Endothelial cell of umbilical vein (primary cell): Measurements from ENCODE around the gene LSM14A. TPM values are rescaled to one million over a fixed set of nuclear protein-coding genes. Genes with fewer than 3 reads are reported as not detected.

ENCODE experiments used
- BruUV-seq: library from RNA; stranded (reverse); fragments of 400-500 nt; replicated peaks from 2 replicates; lab custom pipeline; 2021; lab: Mats Ljungman, UMichigan
- CTCF ChIA-PET: fragments of 300-600, 350-600 bp; sonication (Branson Sonifier 250); formaldehyde crosslinking; loops from one replicate; lab custom pipeline; 2021; ENCODE audit warnings: antibody characterized with exemption, inconsistent platforms; lab: Charles Lee
- POLR2A ChIA-PET: fragments of 300-600, 350-600 bp; sonication (Branson Sonifier 250); formaldehyde crosslinking; loops from one replicate; lab custom pipeline; 2021; ENCODE audit warnings: antibody characterized with exemption, inconsistent platforms; lab: Charles Lee
- DNase-seq: peaks from one replicate; pipeline ENCODE4 v3.0.0-alpha.2; 2011; ENCODE audit warnings: low read depth, low spot score
- FAIRE-seq: peaks from 2 replicates; lab custom pipeline; 2011; peaks lifted over from hg19 to GRCh38; lab: Jason Lieb, UNC
- H2AFZ ChIP-seq: 2 replicates; pipeline ENCODE4 v1.6.0; 2012; ENCODE audit warnings: low read depth, low read length, control low read depth, inconsistent platforms
- H3K27ac ChIP-seq: 2 replicates; pipeline ENCODE4 v1.5.1; 2011; ENCODE audit warnings: low read depth, mild to moderate bottlenecking, control low read depth, low read length, moderate library complexity; ENCODE audit not compliant: insufficient read depth
- H3K27me3 ChIP-seq, 2 experiments: 2 replicates each; pipeline versions ENCODE4 v1.6.0 to v1.6.1; 2011; ENCODE audit warnings: low read length in 2 of 2, mixed read lengths in 1 of 2; ENCODE audit not compliant: control insufficient read depth in 2 of 2, insufficient read depth in 2 of 2
- H3K36me3 ChIP-seq, 2 experiments: 2 replicates in 1 of 2; 3 replicates in 1 of 2; pipeline ENCODE4 v1.5.1; 2011; ENCODE audit warnings: low read length in 2 of 2, mild to moderate bottlenecking in 1 of 2, moderate library complexity in 1 of 2; ENCODE audit not compliant: control insufficient read depth in 2 of 2, insufficient read depth in 2 of 2; ENCODE audit errors: extremely low read depth in 1 of 2
- H3K4me1 ChIP-seq: 3 replicates; pipeline ENCODE4 v1.5.1; 2011; ENCODE audit warnings: mild to moderate bottlenecking, low read length; ENCODE audit not compliant: control insufficient read depth, insufficient read depth; ENCODE audit errors: extremely low read depth
- H3K4me2 ChIP-seq: 2 replicates; pipeline ENCODE4 v1.6.1; 2011; ENCODE audit warnings: low read length, control low read depth, mixed read lengths; ENCODE audit not compliant: insufficient read depth
- H3K4me3 ChIP-seq, 3 experiments: fragments of 200-600 bp in 1 of 3; sonication (generic), shearing (Covaris generic) in 1 of 3; replicated peaks in 1 of 3; 2 replicates each; pipeline ENCODE4 v1.5.1; 2011 to 2016; ENCODE audit warnings: control low read depth in 3 of 3, low read length in 3 of 3, mild to moderate bottlenecking in 2 of 3, inconsistent platforms in 1 of 3, low read depth in 1 of 3, moderate library complexity in 1 of 3; ENCODE audit not compliant: insufficient read depth in 1 of 3
- H3K79me2 ChIP-seq: 2 replicates; pipeline ENCODE4 v1.6.0; 2012; ENCODE audit warnings: low read length, inconsistent platforms; ENCODE audit not compliant: control insufficient read depth, insufficient read depth
- H3K9ac ChIP-seq: replicated peaks from 2 replicates; pipeline ENCODE3; 2011; ENCODE audit warnings: low read length, control low read depth; ENCODE audit not compliant: insufficient read depth; ENCODE audit errors: extremely low read depth
- H3K9me1 ChIP-seq: replicated peaks from 3 replicates; pipeline ENCODE4 v1.6.0; 2011; ENCODE audit warnings: mild to moderate bottlenecking, low read length; ENCODE audit not compliant: control insufficient read depth, insufficient read depth; ENCODE audit errors: extremely low read depth
- H3K9me3 ChIP-seq: replicated peaks from 2 replicates; pipeline ENCODE4 v1.5.1; 2012; ENCODE audit warnings: low read length, inconsistent platforms; ENCODE audit not compliant: control insufficient read depth, insufficient read depth
- H4K20me1 ChIP-seq: replicated peaks from 2 replicates; pipeline ENCODE3; 2011; ENCODE audit warnings: mild to moderate bottlenecking, low read length; ENCODE audit not compliant: control insufficient read depth, insufficient read depth; ENCODE audit errors: extremely low read depth
- EZH2 ChIP-seq: IDR thresholded peaks from 2 replicates; pipeline ENCODE4 v1.6.1; 2012; ENCODE audit warnings: borderline replicate concordance, low read depth, mild to moderate bottlenecking, moderate library complexity, low read length, inconsistent platforms; ENCODE audit not compliant: severe bottlenecking
- FOS ChIP-seq: IDR thresholded peaks from 2 replicates; pipeline ENCODE4 v1.6.1; 2011; ENCODE audit warnings: mild to moderate bottlenecking, low read length, moderate library complexity, borderline replicate concordance; ENCODE audit not compliant: insufficient read depth
- GATA2 ChIP-seq: IDR thresholded peaks from 2 replicates; pipeline ENCODE4 v1.7.0; 2011; ENCODE audit warnings: low read depth, mild to moderate bottlenecking, moderate library complexity, mixed read lengths, low read length; ENCODE audit not compliant: insufficient read length, insufficient read depth
- JUN ChIP-seq: IDR thresholded peaks from 2 replicates; pipeline ENCODE4 v1.6.1; 2011; ENCODE audit warnings: borderline replicate concordance, low read depth; ENCODE audit not compliant: insufficient read length, insufficient read depth
- MAX ChIP-seq: IDR thresholded peaks from 2 replicates; pipeline ENCODE4 v1.6.1; 2011; ENCODE audit not compliant: insufficient read depth, insufficient read length
- MYC ChIP-seq: IDR thresholded peaks from one replicate; pipeline ENCODE4 v1.6.1; 2011; ENCODE audit warnings: mild to moderate bottlenecking, low read depth, low read length
- POLR2A ChIP-seq: IDR thresholded peaks from 2 replicates; pipeline ENCODE4 v1.6.1; 2012; ENCODE audit warnings: low read depth, mild to moderate bottlenecking, control low read depth, low read length
- POLR2AphosphoS5 ChIP-seq: IDR thresholded peaks from 2 replicates; pipeline ENCODE4 v1.6.1; 2012; ENCODE audit warnings: low read depth, mild to moderate bottlenecking, control low read depth, low read length, moderate library complexity; ENCODE audit not compliant: insufficient read depth
- dilution Hi-C: fragments of 300-500 bp; cut with MboI; formaldehyde crosslinking; loops from one replicate; pipeline ENCODE4 v1.15.0; 2019; ENCODE audit warnings: low sequenced_read_pairs; ENCODE audit not compliant: extremely low pct_ligation_motif_present
- intact Hi-C: fragments of 100-400 bp; cut with micrococcal nuclease; formaldehyde crosslinking; loops from one replicate; pipeline ENCODE4 v1.10.0; 2022
- polyA plus RNA-seq, 4 experiments: library from polyadenylated mRNA; depleted of rRNA in 3 of 4; stranded (reverse) in 3 of 4; unstranded in 1 of 4; fragments of >200 nt; gene quantifications; 2 replicates each; pipeline versions ENCODE4 v1.2.1 to v1.2.3, GENCODE V29; 2011 to 2012; ENCODE audit warnings: missing spikeins in 1 of 4
- total RNA-seq: library from RNA; stranded (reverse); gene quantifications from 2 replicates; pipeline ENCODE4 v1.2.3, GENCODE V29; 2021
- TF ChIP-seq, protein P1 (sequence below), 2 donors: IDR thresholded peaks; 1 replicate in 1 of 2; 2 replicates in 1 of 2; pipeline ENCODE4 v1.5.1; 2011; ENCODE audit warnings: low read length in 2 of 2, mild to moderate bottlenecking in 2 of 2, moderate library complexity in 2 of 2, control low read depth in 1 of 2, inconsistent platforms in 1 of 2, low read depth in 1 of 2; ENCODE audit not compliant: insufficient read depth in 1 of 2; ENCODE audit errors: extremely low read depth in 1 of 2

Gene LSM14A
- total and polyA plus RNA-seq, 2 donors (not counting 3 experiments of a cell fraction or from before 2014, with no cell fraction given): 96.7 to 122 TPM

- TF ChIP-seq POLR2A (no peak), FOS (no peak), JUN (no peak), POLR2AphosphoS5 (no peak), MAX (no peak), EZH2 (no peak), GATA2 (no peak), MYC (no peak)
- TF ChIP-seq, protein P1, sequence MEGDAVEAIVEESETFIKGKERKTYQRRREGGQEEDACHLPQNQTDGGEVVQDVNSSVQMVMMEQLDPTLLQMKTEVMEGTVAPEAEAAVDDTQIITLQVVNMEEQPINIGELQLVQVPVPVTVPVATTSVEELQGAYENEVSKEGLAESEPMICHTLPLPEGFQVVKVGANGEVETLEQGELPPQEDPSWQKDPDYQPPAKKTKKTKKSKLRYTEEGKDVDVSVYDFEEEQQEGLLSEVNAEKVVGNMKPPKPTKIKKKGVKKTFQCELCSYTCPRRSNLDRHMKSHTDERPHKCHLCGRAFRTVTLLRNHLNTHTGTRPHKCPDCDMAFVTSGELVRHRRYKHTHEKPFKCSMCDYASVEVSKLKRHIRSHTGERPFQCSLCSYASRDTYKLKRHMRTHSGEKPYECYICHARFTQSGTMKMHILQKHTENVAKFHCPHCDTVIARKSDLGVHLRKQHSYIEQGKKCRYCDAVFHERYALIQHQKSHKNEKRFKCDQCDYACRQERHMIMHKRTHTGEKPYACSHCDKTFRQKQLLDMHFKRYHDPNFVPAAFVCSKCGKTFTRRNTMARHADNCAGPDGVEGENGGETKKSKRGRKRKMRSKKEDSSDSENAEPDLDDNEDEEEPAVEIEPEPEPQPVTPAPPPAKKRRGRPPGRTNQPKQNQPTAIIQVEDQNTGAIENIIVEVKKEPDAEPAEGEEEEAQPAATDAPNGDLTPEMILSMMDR (IDR thresholded peaks at IDR 0.05; ENCODE audit: extremely low read depth in 1 of 2, insufficient read depth in 1 of 2, low read depth in 1 of 2, low read length in 2 of 2): no peak
- dilution Hi-C loops: no loop called here
Observed at GRCh38 chr19:34127684-34128189, 44.6 kb upstream of the LSM14A start.

More at GRCh38 chr19:34127684-34128189, 44.6 kb upstream of the LSM14A start:
- no TSS peak for BruUV-seq
- Histone ChIP-seq H3K9me3 (no peaks in the 10 kb centered on the region), H4K20me1 (no peaks in the 10 kb centered on the region), H3K4me1 (no peaks in the 10 kb centered on the region), H3K27me3 (peaks cover 0 to 2% of the 10 kb centered on the region in 2 experiments), H2AFZ (no peak overlapping the region), H3K4me3 (no peak overlapping the region), H3K27ac (no peak overlapping the region), H3K9ac (no peak overlapping the region), H3K9me1 (no peaks in the 10 kb centered on the region), H3K4me2 (no peak overlapping the region), H3K79me2 (no peaks in the 10 kb centered on the region), H3K36me3 (no peaks in the 10 kb centered on the region)
- ChIA-PET CTCF (interaction anchor here (1.0 to 5.1 kb wide), 4 partner anchors 17 to 1068 kb away, joined by 3 to 30 read pairs (median 5); no protein-coding TSS in a partner anchor), POLR2A (no interaction called here)
- FAIRE-seq: no peak
- intact Hi-C loops: no loop called here
- no peak for DNase-seq
